K562 (cell line): ENCODE results near the gene CNBD2. TPM values are rescaled to one million over a fixed set of nuclear protein-coding genes. Genes with fewer than 3 reads are reported as not detected.

ENCODE experiments used
- ATAC-seq: fragments of 200-7000 bp; cut with Tn5 transposase; 3 replicates; pipeline ENCODE4 v1.9.1; 2020; ENCODE audit warnings: moderate library complexity
- BruUV-seq: library from RNA; stranded (reverse); fragments of 400-500 nt; replicated peaks from 2 replicates; lab custom pipeline; 2021; lab: Mats Ljungman, UMichigan
- CTCF ChIA-PET: fragments of 300-600 bp; formaldehyde crosslinking; extraction: SDS; loops from one replicate; lab custom pipeline; 2021; ENCODE audit warnings: low intra/inter-chr PET ratio; lab: Yijun Ruan, JAX
- POLR2A ChIA-PET: fragments of 300-600, 350-650 bp; sonication (Branson Sonifier 250); formaldehyde crosslinking; extraction: SDS; loops from one replicate; lab custom pipeline; 2021; ENCODE audit warnings: antibody characterized with exemption, inconsistent platforms; lab: Yijun Ruan, JAX
- DNase-seq, 4 experiments: peaks; one replicate each; pipeline versions ENCODE4 v3.0.0 to v3.0.0-alpha.2; 2011 to 2018; ENCODE audit warnings: low spot score in 3 of 4, mixed read lengths in 3 of 4; ENCODE audit errors: extremely low read depth in 1 of 4
- FAIRE-seq: peaks from 2 replicates; lab custom pipeline; 2011; peaks lifted over from hg19 to GRCh38; lab: Jason Lieb, UNC
- H2AFZ ChIP-seq: 2 replicates; pipeline ENCODE4 v1.6.0; 2011; ENCODE audit warnings: low read depth, low read length, control low read depth, inconsistent platforms
- H3K27ac ChIP-seq: fragments of 200-600 bp; 3 replicates; pipeline ENCODE4 v1.8.0; 2011; ENCODE audit warnings: low read depth, mild to moderate bottlenecking, control low read depth, inconsistent platforms, low read length, moderate library complexity, mixed read lengths; ENCODE audit errors: extremely low read depth
- H3K27me3 ChIP-seq, 2 experiments: fragments of 300-600 bp in 1 of 2; 2 replicates in 1 of 2; 3 replicates in 1 of 2; pipeline versions ENCODE4 v1.6.0 to v1.8.0; 2011; ENCODE audit warnings: inconsistent platforms in 2 of 2, low read length in 2 of 2, mild to moderate bottlenecking in 1 of 2, mixed read lengths in 1 of 2, moderate library complexity in 1 of 2; ENCODE audit not compliant: control insufficient read depth in 2 of 2, insufficient read depth in 2 of 2
- H3K36me3 ChIP-seq: fragments of 300-600 bp; 3 replicates; pipeline ENCODE4 v1.8.0; 2011; ENCODE audit warnings: mild to moderate bottlenecking, low read length, inconsistent platforms; ENCODE audit not compliant: control insufficient read depth, insufficient read depth
- H3K4me1 ChIP-seq, 2 experiments: fragments of 200-600 bp in 1 of 2; replicated peaks in 1 of 2; 2 replicates in 1 of 2; 3 replicates in 1 of 2; pipeline versions ENCODE4 v1.5.1 to v1.8.0; 2011; ENCODE audit warnings: inconsistent platforms in 2 of 2, low read length in 2 of 2, mild to moderate bottlenecking in 1 of 2, mixed read lengths in 1 of 2, moderate library complexity in 1 of 2; ENCODE audit not compliant: control insufficient read depth in 2 of 2, insufficient read depth in 2 of 2
- H3K4me2 ChIP-seq: 2 replicates; pipeline ENCODE4 v1.6.1; 2011; ENCODE audit warnings: low read length, control low read depth, inconsistent platforms, mixed read lengths; ENCODE audit not compliant: insufficient read depth
- H3K4me3 ChIP-seq: fragments of 200-600 bp; sonication (generic), shearing (Covaris generic); 2 replicates; pipeline ENCODE4 v1.5.1; 2016; ENCODE audit warnings: control low read depth, inconsistent platforms
- H3K79me2 ChIP-seq: fragments of 200-600 bp; 3 replicates; pipeline ENCODE4 v1.8.0; 2011; ENCODE audit warnings: low read length, inconsistent platforms; ENCODE audit not compliant: control insufficient read depth, insufficient read depth
- H3K9ac ChIP-seq, 2 experiments: 2 replicates each; pipeline versions ENCODE4 v1.6.0 to v1.6.1; 2011; ENCODE audit warnings: low read depth in 2 of 2, low read length in 2 of 2, control low read depth in 1 of 2, inconsistent platforms in 1 of 2, mild to moderate bottlenecking in 1 of 2, mixed read lengths in 1 of 2; ENCODE audit not compliant: insufficient read depth in 1 of 2
- H3K9me1 ChIP-seq: one replicate; pipeline ENCODE4 v1.6.0; 2011; ENCODE audit warnings: inconsistent platforms, mild to moderate bottlenecking, low read length, moderate library complexity; ENCODE audit not compliant: control insufficient read depth, insufficient read depth
- H3K9me3 ChIP-seq: replicated peaks from 2 replicates; pipeline ENCODE4 v1.5.1; 2011; ENCODE audit warnings: low read depth, low read length, inconsistent platforms; ENCODE audit not compliant: control insufficient read depth, insufficient read depth
- H4K20me1 ChIP-seq: replicated peaks from 2 replicates; pipeline ENCODE4 v1.6.1; 2011; ENCODE audit warnings: low read length, inconsistent platforms, mixed read lengths; ENCODE audit not compliant: control insufficient read depth, insufficient read depth
- C11orf30 ChIP-seq: fragments of 450-650 bp; IDR thresholded peaks from 2 replicates; pipeline ENCODE4 v1.6.1; 2016; ENCODE audit warnings: low read depth, mild to moderate bottlenecking
- CEBPG ChIP-seq, 3 experiments: fragments of 200-800 bp in 1 of 3; sonication (Bioruptor generic) in 1 of 3; sonication (generic) in 1 of 3; formaldehyde crosslinking in 1 of 3; IDR thresholded peaks in 2 of 3; conservative IDR thresholded peaks in 1 of 3; 2 replicates each; pipeline versions ENCODE4 v1.6.1 to v1.8.0; 2016 to 2022; ENCODE audit warnings: missing compliant biosample characterization in 2 of 3, missing genetic modification characterization in 2 of 3, mild to moderate bottlenecking in 1 of 3, missing genetic modification reagents in 1 of 3
- CEBPZ ChIP-seq: fragments of 150-350 bp; IDR thresholded peaks from 2 replicates; pipeline ENCODE4 v1.6.1; 2014; ENCODE audit warnings: low read depth, mild to moderate bottlenecking, low read length, borderline replicate concordance
- ETV6 ChIP-seq, 3 experiments: fragments of 150-350 bp in 1 of 3; sonication (generic) in 1 of 3; formaldehyde crosslinking in 1 of 3; IDR thresholded peaks; 2 replicates each; pipeline versions ENCODE4 v1.6.1 to v1.8.0; 2014 to 2022; ENCODE audit warnings: borderline replicate concordance in 2 of 3, low read depth in 2 of 3, antibody characterized with exemption in 1 of 3, low read length in 1 of 3, mild to moderate bottlenecking in 1 of 3, missing genetic modification reagents in 1 of 3
- NFRKB ChIP-seq: fragments of 450-650 bp; IDR thresholded peaks from 2 replicates; pipeline ENCODE4 v1.6.1; 2016; ENCODE audit warnings: low read depth
- PRPF4 ChIP-seq: fragments of 200-400 bp; formaldehyde crosslinking; IDR thresholded peaks from one replicate; pipeline ENCODE4 v1.6.1; 2017; ENCODE audit warnings: low read length, low read depth, mild to moderate bottlenecking; ENCODE audit not compliant: insufficient read depth, poor library complexity, severe bottlenecking
- TAF15 ChIP-seq: fragments of 200-400 bp; formaldehyde crosslinking; IDR thresholded peaks from 2 replicates; pipeline ENCODE4 v1.6.1; 2017; ENCODE audit warnings: mild to moderate bottlenecking, low read depth, low read length, moderate library complexity
- THAP12 ChIP-seq: fragments of 250-450 bp; sonication (Bioruptor Pico); IDR thresholded peaks from 2 replicates; pipeline ENCODE4 v1.9.0; 2021; ENCODE audit warnings: mild to moderate bottlenecking, inconsistent platforms
- WGBS: fragments of 100-300 bp; shearing (Covaris generic); methylation state at CpG from one replicate; pipeline ENCODE4 v1.1.6; 2016; ENCODE audit warnings: low coverage, mixed read lengths; ENCODE audit not compliant: insufficient coverage; ENCODE audit errors: missing lambda C conversion rate; 5-methylcytosine and 5-hydroxymethylcytosine counted together
- in situ Hi-C: fragments of 300-500 bp; cut with MboI; formaldehyde crosslinking; loops from 4 replicates; pipeline ENCODE4 v1.15.0; 2018; ENCODE audit warnings: inconsistent platforms, mixed read lengths
- intact Hi-C: fragments of 100-400 bp; cut with micrococcal nuclease; formaldehyde crosslinking; loops from 2 replicates; pipeline ENCODE4 v1.14.2; 2022
- polyA plus RNA-seq, 8 experiments: library from polyadenylated mRNA; depleted of rRNA in 4 of 8; stranded (reverse) in 5 of 8; unstranded in 3 of 8; fragments of >200 nt; fragmentation: Nextera tagmentation in 2 of 8; fragmentation: Illumina TruSeq in 1 of 8; extraction: Ambion mirVana in 2 of 8; extraction: Trizol in 1 of 8; gene quantifications; 2 replicates each; pipeline versions ENCODE4 v1.2.1 to v1.2.3, GENCODE V29; 2011 to 2014; ENCODE audit warnings: inconsistent platforms in 1 of 8, missing spikeins in 1 of 8
- total RNA-seq, 7 experiments: library from RNA; depleted of rRNA in 6 of 7; stranded (reverse); fragments of >200 nt in 6 of 7; fragmentation: Illumina TruSeq in 2 of 7; extraction: Trizol in 2 of 7; gene quantifications; 2 replicates each; pipeline versions ENCODE4 v1.2.1 to v1.2.3, GENCODE V29; 2011 to 2021; ENCODE audit warnings: low replicate concordance in 1 of 7

Gene CNBD2
- total and polyA plus RNA-seq, 9 of the 15 experiments (the other 6 are each of a cell fraction or from before 2014, with no cell fraction given): 3.2 to 17.5 (median 5.3) TPM

DNA sequence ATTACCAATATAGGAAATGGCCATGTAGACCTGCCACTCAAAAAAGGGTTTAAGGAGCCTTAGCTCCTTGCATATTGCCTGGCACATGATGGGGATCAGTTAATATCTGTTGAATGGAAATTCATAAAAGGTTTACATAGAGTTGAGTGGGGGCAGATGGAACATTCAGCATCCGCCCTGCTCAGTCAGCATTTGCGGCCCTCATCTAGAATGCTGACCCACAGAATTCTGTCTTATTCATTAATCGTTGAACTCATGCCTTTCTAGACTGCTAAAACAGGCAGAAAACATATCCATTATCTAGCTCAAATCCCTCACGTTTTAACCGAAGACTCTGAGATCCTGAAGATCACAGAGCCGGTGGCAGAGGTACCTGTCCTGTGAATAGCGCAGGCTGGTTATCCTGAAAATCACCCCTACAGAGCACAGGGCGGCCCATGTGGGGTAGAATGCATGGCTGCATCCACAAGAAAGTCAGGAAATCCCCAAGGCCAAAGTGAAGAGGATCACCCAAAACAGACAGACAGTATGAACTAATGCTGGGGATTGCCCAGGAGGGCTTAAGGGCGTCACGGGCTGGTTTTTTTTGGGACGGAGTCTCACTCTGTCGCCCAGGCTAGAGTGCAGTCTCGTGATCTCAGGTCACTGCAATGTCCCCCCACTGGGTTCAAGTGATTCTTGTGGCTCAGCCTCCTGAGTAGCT, 59.9 kb downstream of the CNBD2 start:
- Histone ChIP-seq H3K4me3 (no peak overlapping the region), H3K9ac (no peak overlapping the region), H2AFZ (no peak overlapping the region), H3K9me1 (no peaks in the 10 kb centered on the region), H4K20me1 (no peaks in the 10 kb centered on the region), H3K9me3 (no peaks in the 10 kb centered on the region), H3K27ac (no peak overlapping the region), H3K79me2 (no peaks in the 10 kb centered on the region), H3K4me1 (no peaks in the 10 kb centered on the region), H3K36me3 (no peaks in the 10 kb centered on the region), H3K27me3 (peaks cover 24 to 40% of the 10 kb centered on the region in 2 experiments; a peak in 4 of 5 replicates), H3K4me2 (no peak overlapping the region)
- no TSS peak for BruUV-seq
- WGBS: 22% methylated on average over 13 of the region's 13 CpGs
- intact Hi-C loops (no loop called here), in situ Hi-C loops (no loop called here)
- POLR2A ChIA-PET: interaction anchor here (0.9 to 1.7 kb wide), 4 partner anchors 9 to 23 kb away, joined by 3 to 6 read pairs (median 4); no protein-coding TSS in a partner anchor
- DNase-seq (no peak), ATAC-seq (no peak), FAIRE-seq (no peak)
- TF ChIP-seq NFRKB (no peak), C11orf30 (0 out of 2 replicates have a peak, but pooled peaks have one; percentile 6), CEBPZ (no peak), THAP12 (CRISPR knock-in tag) (no peak), CEBPG (CRISPR knock-in tag; IDR thresholded peaks at IDR 0.05) (no peak), CEBPG (tag; conservative IDR thresholded peaks at IDR 0.05 in 1 of 2, IDR thresholded peaks at IDR 0.05 in 1 of 2) (no peak), PRPF4 (no peak), TAF15 (no peak), ETV6 (IDR thresholded peaks at IDR 0.05; ENCODE audit: borderline replicate concordance in 1 of 2, low read depth in 2 of 2, low read length in 1 of 2) (no peak), ETV6 (CRISPR knock-in tag; IDR thresholded peaks at IDR 0.05; ENCODE audit: borderline replicate concordance) (no peak)
- CTCF ChIA-PET: no interaction called here
